Activated CD4-positive, alpha-beta T cell treated with anti-CD3 and anti-CD28 coated beads, Interleukin-2, Interleukin-4, amounts not matched to agents 100 ng/mL and 50 ng/mL, durations not matched to agents 16 hours and 8 hours (primary cell): ENCODE data around the gene CDH6.
"Not testable (repeated sequence)": the region's sequence is repeated elsewhere in the genome, so short reads cannot be mapped to it uniquely, and the experiment has no call there.

ENCODE experiments used
- DNase-seq: peaks from one replicate; pipeline ENCODE4 v3.0.0-alpha.2; 2020; ENCODE audit warnings: low spot score

The CDH6 gene

GRCh38 chr5:31332160-31332559 lies 138.7 kb downstream of the CDH6 start:
- no peak for DNase-seq

GRCh38 chr5:31333475-31333874 lies 140.0 kb downstream of the CDH6 start:
- DNase-seq = no peak

GRCh38 chr5:31334061-31334860 lies 140.8 kb downstream of the CDH6 start:
- DNase-seq = no peak

GRCh38 chr5:31335456-31335855 lies 142.0 kb downstream of the CDH6 start:
- DNase-seq = no peak

- DNase-seq = no peak
Observed at GRCh38 chr5:31343946-31344345, 150.5 kb downstream of the CDH6 start.

GRCh38 chr5:31346896-31347551 lies 153.5 kb downstream of the CDH6 start:
- DNase-seq = no peak

GRCh38 chr5:31347552-31347905 lies 154.0 kb downstream of the CDH6 start:
- no peak for DNase-seq

- no peak for DNase-seq
Observed at GRCh38 chr5:31350395-31350794, 156.9 kb downstream of the CDH6 start.

GRCh38 chr5:31355337-31355736 lies 161.9 kb downstream of the CDH6 start:
- no peak for DNase-seq

- no peak for DNase-seq
Observed at GRCh38 chr5:31357038-31357437, 163.6 kb downstream of the CDH6 start.

- DNase-seq = no peak
Observed at GRCh38 chr5:31359839-31360238, 166.4 kb downstream of the CDH6 start.

- DNase-seq = no peak
Observed at GRCh38 chr5:31361234-31361633, 167.7 kb downstream of the CDH6 start.

- DNase-seq = not testable (repeated sequence)
Observed at GRCh38 chr5:31361704-31362528, 168.4 kb downstream of the CDH6 start.

GRCh38 chr5:31362529-31362900 lies 169.0 kb downstream of the CDH6 start:
- DNase-seq = no peak

- DNase-seq = no peak
Observed at GRCh38 chr5:31362931-31363568, 169.6 kb downstream of the CDH6 start.

GRCh38 chr5:31364881-31365636 lies 171.6 kb downstream of the CDH6 start:
- no peak for DNase-seq

- DNase-seq = no peak
Observed at GRCh38 chr5:31365776-31366175, 172.3 kb downstream of the CDH6 start.

- no peak for DNase-seq
Observed at GRCh38 chr5:31366941-31367340, 173.5 kb downstream of the CDH6 start.

GRCh38 chr5:31372124-31372523 lies 178.6 kb downstream of the CDH6 start:
- DNase-seq = no peak

- no peak for DNase-seq
Observed at GRCh38 chr5:31375999-31376720, 182.7 kb downstream of the CDH6 start.
